ENCODE data around the gene MCF2L2. TPM values are rescaled to one million over a fixed set of nuclear protein-coding genes. Genes with fewer than 3 reads are reported as not detected.
A peak's percentile ranks its signal among the peaks of the same experiment; 100 is the strongest.
"Not testable (repeated sequence)": the region's sequence is repeated elsewhere in the genome, so short reads cannot be mapped to it uniquely, and the experiment has no call there.

MCF2L2 gene
- total RNA-seq, 1 experiment from 2014 or later: 0.46 TPM

GRCh38 chr3:183444748-183445147 is 16.3 kb upstream of the MCF2L2 start:
- no peak for DNase-seq (ENCODE audit: low read depth)

GRCh38 chr3:183443395-183444385 is 15.3 kb upstream of the MCF2L2 start:
- DNase-seq (ENCODE audit: low read depth): no peak

- no peak for DNase-seq (ENCODE audit: low read depth)
Measured at GRCh38 chr3:183442994-183443393, 14.6 kb upstream of the MCF2L2 start.

- DNase-seq (ENCODE audit: low read depth): not testable (repeated sequence)
Measured at GRCh38 chr3:183440521-183440920, 12.1 kb upstream of the MCF2L2 start.

- no peak for DNase-seq (ENCODE audit: low read depth)
Measured at GRCh38 chr3:183439515-183439914, 11.1 kb upstream of the MCF2L2 start.

- DNase-seq (ENCODE audit: low read depth): no peak
Measured at GRCh38 chr3:183438735-183439134, 10.3 kb upstream of the MCF2L2 start.

- no peak for DNase-seq (ENCODE audit: low read depth)
Measured at GRCh38 chr3:183437666-183438564, 9.5 kb upstream of the MCF2L2 start.

GRCh38 chr3:183437061-183437460 is 8.6 kb upstream of the MCF2L2 start:
- DNase-seq (ENCODE audit: low read depth): no peak

GRCh38 chr3:183435661-183436060 is 7.2 kb upstream of the MCF2L2 start:
- DNase-seq (ENCODE audit: low read depth): no peak

GRCh38 chr3:183434992-183435391 is 6.6 kb upstream of the MCF2L2 start:
- DNase-seq (ENCODE audit: low read depth): no peak

- no peak for DNase-seq (ENCODE audit: low read depth)
Measured at GRCh38 chr3:183434503-183434902, 6.1 kb upstream of the MCF2L2 start.

GRCh38 chr3:183430325-183430957 is 2.0 kb upstream of the MCF2L2 start:
- no peak for DNase-seq (ENCODE audit: low read depth)

GRCh38 chr3:183427876-183428446 is 458 bp downstream of the MCF2L2 start:
- peak; percentile 66 for DNase-seq (ENCODE audit: low read depth)

GRCh38 chr3:183427196-183427875 is 1.1 kb downstream of the MCF2L2 start:
- peak; percentile 6 for DNase-seq (ENCODE audit: low read depth)

- not testable (repeated sequence) for DNase-seq (ENCODE audit: low read depth)
Measured at GRCh38 chr3:183418807-183419206, 9.6 kb downstream of the MCF2L2 start.

- DNase-seq (ENCODE audit: low read depth): no peak
Measured at GRCh38 chr3:183411216-183411922, 17.1 kb downstream of the MCF2L2 start.

- DNase-seq (ENCODE audit: low read depth): no peak
Measured at GRCh38 chr3:183410759-183411158, 17.7 kb downstream of the MCF2L2 start.

- peak; percentile 53 for DNase-seq (ENCODE audit: low read depth)
Measured at GRCh38 chr3:183410280-183410679, 18.1 kb downstream of the MCF2L2 start.

- DNase-seq (ENCODE audit: low read depth): no peak
Measured at GRCh38 chr3:183409219-183409618, 19.2 kb downstream of the MCF2L2 start.

GRCh38 chr3:183401678-183402077 is 26.7 kb downstream of the MCF2L2 start:
- no peak for DNase-seq (ENCODE audit: low read depth)

Measured in Daoy (cell line).